HepG2 (cell line): Measurements from ENCODE around the gene OST4. TPM values are rescaled to one million over a fixed set of nuclear protein-coding genes. Genes with fewer than 3 reads are reported as not detected.

Source experiments
- AGO2 ChIP-seq: fragments of 200-400 bp; formaldehyde crosslinking; optimal IDR thresholded peaks from 2 replicates; pipeline ENCODE3; 2017; ENCODE audit warnings: mild to moderate bottlenecking, low read depth, low read length, moderate library complexity
- ATF2 ChIP-seq: sonication (generic); formaldehyde crosslinking; IDR thresholded peaks from 2 replicates; pipeline ENCODE4 v1.4.0; 2020; ENCODE audit warnings: missing genetic modification reagents
- ERF ChIP-seq: IDR thresholded peaks from 2 replicates; pipeline ENCODE4 v1.6.1; 2018; ENCODE audit warnings: missing biosample characterization, missing genetic modification reagents
- KDM5A ChIP-seq: fragments of 200-600 bp; sonication (generic); IDR thresholded peaks from 2 replicates; pipeline ENCODE4 v1.7.0; 2018; ENCODE audit warnings: antibody characterized with exemption, mild to moderate bottlenecking, low read length, borderline replicate concordance
- PCBP2 ChIP-seq: fragments of 200-400 bp; formaldehyde crosslinking; optimal IDR thresholded peaks from 2 replicates; pipeline ENCODE3; 2018; ENCODE audit warnings: low read length, low read depth; ENCODE audit not compliant: poor library complexity, severe bottlenecking
- PITX1 ChIP-seq: sonication (generic); formaldehyde crosslinking; IDR thresholded peaks from 2 replicates; pipeline ENCODE4 v1.5.1; 2020; ENCODE audit warnings: mild to moderate bottlenecking, missing genetic modification reagents
- POGZ ChIP-seq: sonication (generic); formaldehyde crosslinking; IDR thresholded peaks from 2 replicates; pipeline ENCODE4 v1.4.0; 2020; ENCODE audit warnings: mild to moderate bottlenecking, missing genetic modification reagents
- RNF2 ChIP-seq: fragments of 450-650 bp; conservative IDR thresholded peaks from 2 replicates; pipeline ENCODE4 v1.6.1; 2016; ENCODE audit warnings: low read depth
- SIX1 ChIP-seq: sonication (generic); formaldehyde crosslinking; IDR thresholded peaks from 2 replicates; pipeline ENCODE4 v1.4.0; 2020; ENCODE audit warnings: missing genetic modification reagents, borderline replicate concordance
- SMARCC2 ChIP-seq: fragments of 450-650 bp; IDR thresholded peaks from 2 replicates; pipeline ENCODE4 v1.6.1; 2017; ENCODE audit warnings: antibody characterized with exemption, mild to moderate bottlenecking
- WIZ ChIP-seq: sonication (generic); formaldehyde crosslinking; IDR thresholded peaks from 2 replicates; pipeline ENCODE4 v1.5.1; 2020; ENCODE audit warnings: mild to moderate bottlenecking, missing genetic modification reagents
- YEATS2 ChIP-seq: sonication (generic); formaldehyde crosslinking; IDR thresholded peaks from 2 replicates; pipeline ENCODE4 v1.4.0; 2020; ENCODE audit warnings: missing genetic modification reagents, borderline replicate concordance
- ZNF274 ChIP-seq: sonication (generic); formaldehyde crosslinking; IDR thresholded peaks from 2 replicates; pipeline ENCODE4 v1.5.1; 2020; ENCODE audit warnings: mild to moderate bottlenecking, missing genetic modification reagents
- ZNF335 ChIP-seq: sonication (generic); formaldehyde crosslinking; IDR thresholded peaks from 2 replicates; pipeline ENCODE4 v1.4.0; 2020; ENCODE audit warnings: missing genetic modification reagents
- ZNF781 ChIP-seq: sonication (generic); formaldehyde crosslinking; IDR thresholded peaks from 2 replicates; pipeline ENCODE4 v1.5.1; 2020; ENCODE audit warnings: borderline replicate concordance, mild to moderate bottlenecking, missing genetic modification reagents; ENCODE audit errors: not compliant biosample characterization
- polyA plus RNA-seq, 8 experiments: library from polyadenylated mRNA; depleted of rRNA in 3 of 8; stranded (reverse) in 7 of 8; unstranded in 1 of 8; fragments of >200 nt; fragmentation: Illumina TruSeq in 4 of 8; extraction: Trizol in 4 of 8; gene quantifications; 2 replicates each; pipeline versions ENCODE4 v1.2.1 to v1.2.3, GENCODE V29; 2011 to 2016; ENCODE audit warnings: low read depth in 4 of 8, missing spikeins in 1 of 8, mixed read lengths in 1 of 8; ENCODE audit not compliant: insufficient read depth in 1 of 8
- total RNA-seq, 5 experiments: library from RNA; depleted of rRNA; stranded (reverse); fragments of >200 nt; fragmentation: Illumina TruSeq; extraction: Trizol; gene quantifications; 2 replicates each; pipeline ENCODE4 v1.2.3, GENCODE V29; 2016; ENCODE audit warnings: low read depth in 1 of 5
- TF ChIP-seq, protein P1 (sequence below): sonication (generic); formaldehyde crosslinking; IDR thresholded peaks from 2 replicates; pipeline ENCODE4 v1.5.0; 2020; ENCODE audit warnings: missing genetic modification reagents
- TF ChIP-seq, protein P2 (sequence below): sonication (generic); formaldehyde crosslinking; conservative IDR thresholded peaks from 2 replicates; pipeline ENCODE4 v1.4.0; 2020; ENCODE audit warnings: missing genetic modification reagents
- TF ChIP-seq, protein P3 (sequence below): IDR thresholded peaks from 2 replicates; pipeline ENCODE4 v1.6.1; 2016
- TF ChIP-seq, protein P4 (sequence below): IDR thresholded peaks from 2 replicates; pipeline ENCODE4 v1.6.1; 2016; ENCODE audit warnings: missing compliant biosample characterization, missing genetic modification reagents, borderline replicate concordance
- TF ChIP-seq, protein P5 (sequence below): sonication (generic); formaldehyde crosslinking; IDR thresholded peaks from 2 replicates; pipeline ENCODE4 v1.4.0; 2020; ENCODE audit warnings: mild to moderate bottlenecking, missing genetic modification reagents

Gene OST4
- total and polyA plus RNA-seq, 2 of the 13 experiments (the other 11 are each of a cell fraction or from before 2014, with no cell fraction given): 498 to 584 TPM

DNA sequence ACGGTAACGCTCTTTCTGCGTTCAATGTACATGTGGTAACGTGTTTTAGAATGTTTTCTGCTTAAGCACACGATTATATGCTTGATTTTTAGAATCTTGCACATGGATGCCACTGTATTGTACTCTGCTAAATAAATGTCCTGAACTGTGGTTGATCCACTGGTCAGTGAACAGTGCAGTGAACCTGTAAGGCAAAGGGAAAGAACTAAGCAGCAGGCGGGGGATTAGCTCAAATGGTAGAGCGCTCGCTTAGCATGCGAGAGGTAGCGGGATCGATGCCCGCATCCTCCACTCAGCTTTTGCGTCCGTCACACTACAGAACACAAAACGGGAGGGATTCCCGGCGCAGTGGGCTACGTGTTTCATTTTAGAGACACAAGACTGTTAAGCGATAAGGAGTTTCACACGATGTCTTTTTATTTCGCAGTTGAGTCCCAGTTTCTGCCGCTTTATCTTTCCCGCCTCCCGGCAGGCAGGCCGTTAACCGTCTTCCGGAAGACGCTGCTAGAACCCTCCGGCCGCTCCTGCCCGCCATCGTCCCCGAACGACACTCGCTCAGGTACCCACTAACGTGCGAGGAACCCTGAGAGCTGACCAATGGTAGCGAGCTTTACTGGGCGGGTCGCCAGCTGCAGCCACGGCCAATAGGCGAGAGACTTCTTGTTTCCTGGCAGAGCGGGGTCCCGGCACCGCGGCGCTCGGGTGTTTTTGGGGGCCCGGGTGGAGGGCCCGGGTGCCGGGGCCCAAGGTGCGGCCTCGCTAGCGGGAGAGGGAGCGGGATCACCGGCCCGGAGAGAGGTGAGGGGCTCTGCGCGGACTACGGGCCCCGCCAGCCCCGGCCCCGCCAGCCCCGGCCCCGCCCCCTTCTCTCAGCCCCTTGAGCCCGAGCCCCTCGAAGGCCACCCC lies 20.2 kb downstream of the OST4 start, which contains the start of gene AGBL5 (continued):
- peak; percentile 98 for TF ChIP-seq ZNF781
- TF ChIP-seq, protein P1, sequence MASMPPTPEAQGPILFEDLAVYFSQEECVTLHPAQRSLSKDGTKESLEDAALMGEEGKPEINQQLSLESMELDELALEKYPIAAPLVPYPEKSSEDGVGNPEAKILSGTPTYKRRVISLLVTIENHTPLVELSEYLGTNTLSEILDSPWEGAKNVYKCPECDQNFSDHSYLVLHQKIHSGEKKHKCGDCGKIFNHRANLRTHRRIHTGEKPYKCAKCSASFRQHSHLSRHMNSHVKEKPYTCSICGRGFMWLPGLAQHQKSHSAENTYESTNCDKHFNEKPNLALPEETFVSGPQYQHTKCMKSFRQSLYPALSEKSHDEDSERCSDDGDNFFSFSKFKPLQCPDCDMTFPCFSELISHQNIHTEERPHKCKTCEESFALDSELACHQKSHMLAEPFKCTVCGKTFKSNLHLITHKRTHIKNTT (CRISPR knock-in tag): peak; percentile 100; the same call in 1 of the 2 replicates
- peak; percentile 83 for TF ChIP-seq ZNF335 (CRISPR knock-in tag)
- TF ChIP-seq PCBP2: no peak
- no peak for TF ChIP-seq WIZ (CRISPR knock-in tag)
- TF ChIP-seq, protein P2, sequence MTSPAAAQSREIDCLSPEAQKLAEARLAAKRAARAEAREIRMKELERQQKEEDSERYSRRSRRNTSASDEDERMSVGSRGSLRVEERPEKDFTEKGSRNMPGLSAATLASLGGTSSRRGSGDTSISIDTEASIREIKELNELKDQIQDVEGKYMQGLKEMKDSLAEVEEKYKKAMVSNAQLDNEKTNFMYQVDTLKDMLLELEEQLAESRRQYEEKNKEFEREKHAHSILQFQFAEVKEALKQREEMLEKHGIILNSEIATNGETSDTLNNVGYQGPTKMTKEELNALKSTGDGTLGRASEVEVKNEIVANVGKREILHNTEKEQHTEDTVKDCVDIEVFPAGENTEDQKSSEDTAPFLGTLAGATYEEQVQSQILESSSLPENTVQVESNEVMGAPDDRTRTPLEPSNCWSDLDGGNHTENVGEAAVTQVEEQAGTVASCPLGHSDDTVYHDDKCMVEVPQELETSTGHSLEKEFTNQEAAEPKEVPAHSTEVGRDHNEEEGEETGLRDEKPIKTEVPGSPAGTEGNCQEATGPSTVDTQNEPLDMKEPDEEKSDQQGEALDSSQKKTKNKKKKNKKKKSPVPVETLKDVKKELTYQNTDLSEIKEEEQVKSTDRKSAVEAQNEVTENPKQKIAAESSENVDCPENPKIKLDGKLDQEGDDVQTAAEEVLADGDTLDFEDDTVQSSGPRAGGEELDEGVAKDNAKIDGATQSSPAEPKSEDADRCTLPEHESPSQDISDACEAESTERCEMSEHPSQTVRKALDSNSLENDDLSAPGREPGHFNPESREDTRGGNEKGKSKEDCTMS (CRISPR knock-in tag): no peak
- 0 out of 2 replicates have a peak, but pooled peaks have one; percentile 19 for TF ChIP-seq SMARCC2
- peak; percentile 82 for TF ChIP-seq YEATS2 (CRISPR knock-in tag)
- TF ChIP-seq ATF2 (CRISPR knock-in tag): peak; percentile 85
- TF ChIP-seq, protein P3, sequence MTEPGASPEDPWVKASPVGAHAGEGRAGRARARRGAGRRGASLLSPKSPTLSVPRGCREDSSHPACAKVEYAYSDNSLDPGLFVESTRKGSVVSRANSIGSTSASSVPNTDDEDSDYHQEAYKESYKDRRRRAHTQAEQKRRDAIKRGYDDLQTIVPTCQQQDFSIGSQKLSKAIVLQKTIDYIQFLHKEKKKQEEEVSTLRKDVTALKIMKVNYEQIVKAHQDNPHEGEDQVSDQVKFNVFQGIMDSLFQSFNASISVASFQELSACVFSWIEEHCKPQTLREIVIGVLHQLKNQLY (CRISPR knock-in tag): peak; percentile 71
- TF ChIP-seq, protein P4, sequence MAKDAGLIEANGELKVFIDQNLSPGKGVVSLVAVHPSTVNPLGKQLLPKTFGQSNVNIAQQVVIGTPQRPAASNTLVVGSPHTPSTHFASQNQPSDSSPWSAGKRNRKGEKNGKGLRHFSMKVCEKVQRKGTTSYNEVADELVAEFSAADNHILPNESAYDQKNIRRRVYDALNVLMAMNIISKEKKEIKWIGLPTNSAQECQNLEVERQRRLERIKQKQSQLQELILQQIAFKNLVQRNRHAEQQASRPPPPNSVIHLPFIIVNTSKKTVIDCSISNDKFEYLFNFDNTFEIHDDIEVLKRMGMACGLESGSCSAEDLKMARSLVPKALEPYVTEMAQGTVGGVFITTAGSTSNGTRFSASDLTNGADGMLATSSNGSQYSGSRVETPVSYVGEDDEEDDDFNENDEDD (CRISPR knock-in tag): peak; percentile 98
- peak; percentile 97 for TF ChIP-seq PITX1 (CRISPR knock-in tag)
- TF ChIP-seq ZNF274 (CRISPR knock-in tag): peak; percentile 97
- TF ChIP-seq RNF2: peak; percentile 92
- TF ChIP-seq, protein P5, sequence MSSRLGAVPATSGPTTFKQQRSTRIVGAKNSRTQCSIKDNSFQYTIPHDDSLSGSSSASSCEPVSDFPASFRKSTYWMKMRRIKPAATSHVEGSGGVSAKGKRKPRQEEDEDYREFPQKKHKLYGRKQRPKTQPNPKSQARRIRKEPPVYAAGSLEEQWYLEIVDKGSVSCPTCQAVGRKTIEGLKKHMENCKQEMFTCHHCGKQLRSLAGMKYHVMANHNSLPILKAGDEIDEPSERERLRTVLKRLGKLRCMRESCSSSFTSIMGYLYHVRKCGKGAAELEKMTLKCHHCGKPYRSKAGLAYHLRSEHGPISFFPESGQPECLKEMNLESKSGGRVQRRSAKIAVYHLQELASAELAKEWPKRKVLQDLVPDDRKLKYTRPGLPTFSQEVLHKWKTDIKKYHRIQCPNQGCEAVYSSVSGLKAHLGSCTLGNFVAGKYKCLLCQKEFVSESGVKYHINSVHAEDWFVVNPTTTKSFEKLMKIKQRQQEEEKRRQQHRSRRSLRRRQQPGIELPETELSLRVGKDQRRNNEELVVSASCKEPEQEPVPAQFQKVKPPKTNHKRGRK (CRISPR knock-in tag): 0 out of 2 replicates have a peak, but pooled peaks have one; percentile 37
- TF ChIP-seq AGO2: no peak
- TF ChIP-seq ERF (CRISPR knock-in tag): peak; percentile 98
- peak; percentile 43 for TF ChIP-seq SIX1 (CRISPR knock-in tag)
- peak; percentile 95; the same call in 1 of the 2 replicates for TF ChIP-seq KDM5A
- no peak for TF ChIP-seq POGZ (CRISPR knock-in tag)
